Hepatocyte (in vitro differentiated cells): ENCODE results near the gene PPP1R1C.

ENCODE experiments used
- EZH2 ChIP-seq: fragments of 200-600 bp; sonication (generic); IDR thresholded peaks from 2 replicates; pipeline ENCODE4 v1.6.1; 2016; ENCODE audit warnings: antibody characterized with exemption, mild to moderate bottlenecking, borderline replicate concordance
- EZH2phosphoT487 ChIP-seq: fragments of 200-600 bp; sonication (generic); IDR thresholded peaks from one replicate; pipeline ENCODE4 v1.6.1; 2018; ENCODE audit warnings: antibody characterized with exemption, mild to moderate bottlenecking, low read depth, moderate library complexity; ENCODE audit not compliant: unreplicated experiment, severe bottlenecking
- TF ChIP-seq, protein P1 (sequence below): fragments of 200-600 bp; sonication (generic); IDR thresholded peaks from 2 replicates; pipeline ENCODE4 v1.5.1; 2016; ENCODE audit warnings: antibody characterized with exemption, mild to moderate bottlenecking; ENCODE audit not compliant: poor library complexity

DNA sequence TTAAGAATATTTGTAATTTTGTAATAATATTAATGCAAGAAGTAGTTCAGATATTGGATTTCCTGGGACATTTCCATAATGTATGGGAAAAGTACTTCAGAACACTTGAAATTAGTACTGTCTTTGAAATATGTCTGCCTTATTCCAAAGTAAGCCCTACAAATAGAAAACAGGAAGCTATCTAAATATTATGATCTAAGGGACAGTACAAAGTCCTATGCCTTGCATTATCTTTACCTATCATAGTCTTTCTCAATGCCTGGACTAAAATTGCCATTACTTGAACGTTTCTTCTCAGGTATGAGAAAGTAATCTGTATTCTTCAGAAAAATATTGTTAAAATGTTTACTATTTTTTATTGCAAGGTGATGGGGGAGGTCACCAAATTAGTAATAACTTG is 113.0 kb downstream of the PPP1R1C start:
- TF ChIP-seq, protein P1, sequence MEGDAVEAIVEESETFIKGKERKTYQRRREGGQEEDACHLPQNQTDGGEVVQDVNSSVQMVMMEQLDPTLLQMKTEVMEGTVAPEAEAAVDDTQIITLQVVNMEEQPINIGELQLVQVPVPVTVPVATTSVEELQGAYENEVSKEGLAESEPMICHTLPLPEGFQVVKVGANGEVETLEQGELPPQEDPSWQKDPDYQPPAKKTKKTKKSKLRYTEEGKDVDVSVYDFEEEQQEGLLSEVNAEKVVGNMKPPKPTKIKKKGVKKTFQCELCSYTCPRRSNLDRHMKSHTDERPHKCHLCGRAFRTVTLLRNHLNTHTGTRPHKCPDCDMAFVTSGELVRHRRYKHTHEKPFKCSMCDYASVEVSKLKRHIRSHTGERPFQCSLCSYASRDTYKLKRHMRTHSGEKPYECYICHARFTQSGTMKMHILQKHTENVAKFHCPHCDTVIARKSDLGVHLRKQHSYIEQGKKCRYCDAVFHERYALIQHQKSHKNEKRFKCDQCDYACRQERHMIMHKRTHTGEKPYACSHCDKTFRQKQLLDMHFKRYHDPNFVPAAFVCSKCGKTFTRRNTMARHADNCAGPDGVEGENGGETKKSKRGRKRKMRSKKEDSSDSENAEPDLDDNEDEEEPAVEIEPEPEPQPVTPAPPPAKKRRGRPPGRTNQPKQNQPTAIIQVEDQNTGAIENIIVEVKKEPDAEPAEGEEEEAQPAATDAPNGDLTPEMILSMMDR = no peak
- no peak for TF ChIP-seq EZH2
- TF ChIP-seq EZH2phosphoT487 = no peak
